Loucy (cell line): ENCODE measurements around the gene CYBB.
"Not testable (repeated sequence)": the region's sequence is repeated elsewhere in the genome, so short reads cannot be mapped to it uniquely, and the experiment has no call there.

Experiments used
- CTCF ChIP-seq: fragments of 200-600 bp; sonication (generic); conservative IDR thresholded peaks from 2 replicates; pipeline ENCODE4 v1.5.1; 2014; ENCODE audit warnings: mild to moderate bottlenecking, antibody characterized with exemption, low read length
- EZH2phosphoT487 ChIP-seq: fragments of 200-600 bp; IDR thresholded peaks from 2 replicates; pipeline ENCODE4 v1.6.1; 2018; ENCODE audit warnings: antibody characterized with exemption, mild to moderate bottlenecking, moderate library complexity, borderline replicate concordance

- not testable (repeated sequence) for TF ChIP-seq CTCF, EZH2phosphoT487
Observed at GRCh38 chrX:37768866-37769265, 11.0 kb upstream of the CYBB start.
